CD4-positive, alpha-beta T cell treated with Interleukin-15 for 4 hours (primary cell): ENCODE results near the gene INTS11.

Experiments
- DNase-seq: peaks from one replicate; pipeline ENCODE4 v3.0.0-alpha.2; 2020; ENCODE audit warnings: low spot score

The INTS11 gene

DNA sequence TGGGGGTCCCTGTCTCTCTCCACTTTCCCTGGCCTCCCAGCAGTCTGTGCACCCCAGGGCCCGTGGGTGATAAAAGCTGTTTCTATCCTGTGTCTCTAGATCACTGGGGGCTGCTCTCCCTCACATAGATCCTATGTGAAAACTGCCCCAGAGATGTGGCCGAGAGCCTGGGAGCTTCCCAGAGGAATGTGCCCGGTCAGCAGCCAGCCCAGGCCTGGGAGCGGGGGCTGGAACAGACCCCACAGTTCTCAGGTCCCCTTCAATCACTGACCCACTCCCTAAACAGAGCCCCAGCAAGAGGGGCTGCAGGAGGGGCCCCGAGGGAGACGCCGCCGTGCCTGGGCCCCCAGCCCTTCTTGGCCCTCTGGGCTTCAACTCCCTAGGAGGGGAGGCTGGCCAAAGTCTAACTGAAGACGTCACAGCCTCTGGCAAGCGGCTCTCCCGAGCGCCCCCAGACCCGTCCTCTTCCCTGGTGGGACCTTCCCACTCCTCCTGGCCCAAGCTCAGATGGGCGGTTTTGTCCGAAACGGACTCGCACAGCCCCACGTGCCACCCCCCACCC lies 33.5 kb upstream of the INTS11 start:
- no peak for DNase-seq

DNA sequence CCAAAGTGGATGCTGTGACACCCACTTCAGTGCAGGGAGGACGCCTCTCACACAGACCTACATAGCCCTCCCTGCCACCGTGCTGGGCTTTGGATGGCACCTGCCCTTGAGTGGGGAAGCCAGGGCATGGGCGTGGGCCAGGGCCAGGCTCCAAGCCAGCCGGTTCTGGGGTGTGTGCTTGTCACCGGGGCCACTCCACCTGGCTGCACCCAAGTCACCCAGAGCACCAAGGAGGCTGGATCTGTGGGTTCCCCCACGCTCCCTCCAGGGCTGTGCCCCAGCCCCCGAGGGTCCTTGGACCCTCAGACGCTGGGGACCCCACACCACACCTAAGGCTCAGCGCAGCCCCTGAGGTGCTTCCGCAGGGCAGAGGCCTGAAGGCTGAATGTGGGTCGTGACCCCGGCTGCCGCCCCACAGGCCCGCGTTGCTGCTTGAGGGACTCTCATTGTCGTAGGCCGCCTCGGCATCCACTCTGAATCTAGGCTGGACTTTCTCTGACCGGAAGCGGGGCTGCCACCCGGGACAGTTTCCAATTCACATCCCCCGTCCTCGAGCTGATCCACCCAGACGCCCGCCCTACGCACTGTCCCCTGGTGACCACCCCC lies 32.4 kb upstream of the INTS11 start:
- no peak for DNase-seq

DNA sequence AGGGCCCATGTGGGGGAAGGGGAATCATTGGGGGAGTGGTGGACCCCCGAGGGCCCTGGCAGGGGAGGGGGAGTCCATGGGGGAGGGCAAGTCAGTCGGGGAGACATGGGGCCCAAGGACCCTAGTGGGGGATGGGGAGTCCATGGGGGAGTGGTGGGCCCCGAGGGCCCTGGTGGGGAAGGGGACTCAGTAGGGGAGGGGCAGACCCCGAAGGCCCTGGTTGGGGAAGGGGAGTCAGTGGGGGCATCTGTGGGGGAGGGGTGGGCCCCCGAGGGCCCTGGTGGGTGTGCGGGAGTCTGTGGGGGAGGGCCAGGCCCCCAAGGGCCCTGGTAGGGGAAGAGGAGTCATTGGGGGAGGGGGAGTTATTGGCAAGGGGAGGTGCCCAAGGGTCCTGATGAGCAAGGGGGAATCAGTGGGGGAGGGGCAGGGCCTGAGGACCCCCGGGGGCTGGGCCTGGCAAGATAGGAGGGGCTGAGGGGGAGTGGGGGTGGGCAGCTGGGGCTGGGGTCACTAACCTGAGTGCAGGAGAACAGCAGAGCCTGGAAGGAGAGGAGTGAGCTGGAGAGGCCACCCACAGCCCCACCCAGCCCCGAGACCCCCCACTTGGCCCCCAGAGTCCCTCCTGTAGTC lies 31.8 kb upstream of the INTS11 start:
- DNase-seq, result no peak

DNA sequence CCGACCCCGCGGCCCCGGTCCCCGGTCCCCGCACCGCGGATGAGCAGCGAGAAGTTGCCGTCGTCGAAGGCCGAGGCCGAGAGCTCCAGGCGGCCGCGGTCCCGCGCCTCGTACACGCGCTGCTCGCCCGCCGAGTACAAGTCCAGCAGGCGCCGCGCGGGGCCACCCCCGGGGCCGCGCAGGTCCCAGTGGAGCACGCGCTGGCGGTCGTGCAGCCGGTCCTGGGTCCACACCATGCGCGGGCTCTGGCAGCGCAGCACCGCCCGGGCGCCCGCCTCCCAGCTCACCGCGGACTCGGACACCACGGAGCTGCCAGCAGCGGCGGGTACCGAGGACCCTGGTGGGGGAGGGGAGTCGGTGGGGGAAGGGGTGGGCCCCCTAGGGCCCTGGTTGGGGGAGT lies 31.0 kb upstream of the INTS11 start:
- DNase-seq, result no peak

DNA sequence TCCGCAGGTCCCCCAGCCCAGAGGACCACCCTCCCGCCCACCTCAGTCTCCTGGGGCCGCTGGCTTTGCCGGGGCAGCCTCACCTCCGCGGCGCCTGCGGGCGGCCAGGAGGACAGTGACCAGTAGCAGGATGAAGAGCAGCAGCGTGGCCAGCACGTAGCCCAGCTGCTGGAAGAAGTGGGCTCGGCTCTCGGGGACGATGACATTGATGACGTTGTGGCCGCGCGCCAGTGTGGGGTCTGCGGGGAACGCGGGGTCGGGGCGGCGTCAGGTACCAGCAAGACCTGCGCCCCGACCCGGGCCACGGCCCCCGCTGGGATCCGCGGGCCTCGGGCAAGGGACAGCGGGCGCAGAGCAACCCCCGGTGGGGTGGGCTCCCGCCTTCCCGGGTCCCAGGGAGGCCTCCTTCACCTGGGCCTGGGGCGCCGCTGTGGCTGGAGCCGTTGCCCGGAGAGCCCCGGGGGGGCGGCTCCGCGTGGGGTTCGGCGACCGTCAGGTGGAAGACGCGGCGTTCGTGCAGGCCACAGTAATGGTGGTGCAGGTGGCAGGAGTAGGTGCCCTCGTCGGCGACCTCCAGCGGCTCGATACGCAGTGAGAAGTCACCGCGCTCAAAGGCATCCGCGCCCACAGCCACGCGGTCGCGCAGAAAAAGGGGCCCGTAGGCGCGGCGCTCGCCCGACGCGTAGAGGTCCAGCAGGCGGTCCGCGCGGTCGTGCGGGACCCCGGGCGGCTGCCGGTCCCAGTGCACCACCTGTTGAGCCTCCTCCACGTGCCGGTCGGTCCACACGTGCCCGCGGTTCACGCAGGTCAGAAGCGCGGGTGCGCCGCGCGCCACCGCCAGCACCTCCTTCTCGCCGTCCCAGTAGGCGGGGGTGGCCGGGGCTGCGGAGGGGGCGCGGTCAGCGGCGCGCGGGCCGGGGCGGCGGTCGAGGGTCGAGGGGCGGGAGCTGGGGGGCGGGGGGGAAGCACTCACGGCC lies 30.1 kb upstream of the INTS11 start:
- DNase-seq, result no peak

DNA sequence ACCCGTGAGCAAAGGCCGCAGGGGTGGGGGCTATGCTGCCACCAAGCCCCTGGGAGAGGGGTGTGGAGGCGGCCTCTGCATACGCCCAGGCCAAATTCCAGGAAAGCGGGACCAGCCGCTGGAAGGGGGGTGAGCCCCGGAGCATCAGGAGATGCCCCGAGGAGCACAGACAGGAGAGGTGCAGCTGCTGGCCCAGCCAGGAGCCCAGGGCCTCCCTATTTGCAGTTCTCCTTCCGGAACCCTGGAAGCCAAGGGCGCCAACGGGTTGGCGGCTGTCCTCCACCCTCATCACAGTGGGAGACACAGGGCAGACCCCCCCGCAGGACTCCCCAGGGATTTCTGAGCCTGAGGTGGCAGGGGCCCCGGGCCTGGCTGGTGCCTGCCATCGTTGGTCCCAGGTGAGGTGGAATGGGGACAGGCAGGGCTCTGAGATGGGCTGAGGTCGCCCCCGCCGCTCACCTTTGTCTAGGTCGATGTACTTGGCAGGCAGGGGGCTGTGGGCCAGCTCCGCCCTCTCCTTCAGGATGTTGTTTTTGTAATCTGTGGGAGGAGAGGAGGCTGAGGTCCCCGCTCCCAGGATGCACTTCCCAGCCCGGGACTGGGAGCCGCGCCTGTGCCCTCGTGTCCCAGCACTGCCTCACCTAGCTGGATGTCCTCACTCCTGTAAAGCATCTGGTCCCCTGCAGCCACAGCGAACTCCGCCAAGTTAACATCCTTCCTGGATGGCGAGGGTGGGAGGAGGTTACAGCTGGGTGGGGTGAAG lies 29.1 kb upstream of the INTS11 start:
- no peak for DNase-seq

DNA sequence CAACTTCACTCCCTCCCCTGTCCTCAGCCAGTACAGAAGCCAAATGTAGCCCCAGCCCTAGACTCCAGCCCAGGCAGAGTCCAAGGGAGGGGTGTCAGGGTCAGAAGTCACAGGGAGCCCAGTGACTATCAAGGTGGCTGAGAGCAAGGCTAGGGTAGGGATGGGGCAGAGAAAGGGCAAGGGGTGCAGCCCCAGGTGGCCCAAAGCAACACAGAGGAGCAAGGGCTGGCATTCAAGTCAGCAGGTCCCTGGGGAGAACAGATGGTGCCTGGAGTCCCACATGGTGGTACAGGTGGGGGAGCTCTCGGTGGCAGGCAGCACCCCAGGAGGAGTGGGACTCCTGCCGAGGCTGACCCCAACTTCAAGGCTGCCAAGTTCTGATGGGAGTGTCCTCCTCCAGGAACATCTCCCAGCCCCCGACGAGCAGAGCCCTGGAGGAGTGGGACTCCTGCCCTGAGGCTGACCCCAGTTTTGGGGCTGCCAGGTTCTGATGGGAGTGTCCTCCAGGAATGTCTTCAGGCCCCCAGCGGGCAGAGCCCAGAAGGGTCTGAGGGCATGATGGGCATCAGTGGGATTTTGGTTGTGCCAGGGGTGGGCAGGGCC lies 28.4 kb upstream of the INTS11 start:
- no peak for DNase-seq

DNA sequence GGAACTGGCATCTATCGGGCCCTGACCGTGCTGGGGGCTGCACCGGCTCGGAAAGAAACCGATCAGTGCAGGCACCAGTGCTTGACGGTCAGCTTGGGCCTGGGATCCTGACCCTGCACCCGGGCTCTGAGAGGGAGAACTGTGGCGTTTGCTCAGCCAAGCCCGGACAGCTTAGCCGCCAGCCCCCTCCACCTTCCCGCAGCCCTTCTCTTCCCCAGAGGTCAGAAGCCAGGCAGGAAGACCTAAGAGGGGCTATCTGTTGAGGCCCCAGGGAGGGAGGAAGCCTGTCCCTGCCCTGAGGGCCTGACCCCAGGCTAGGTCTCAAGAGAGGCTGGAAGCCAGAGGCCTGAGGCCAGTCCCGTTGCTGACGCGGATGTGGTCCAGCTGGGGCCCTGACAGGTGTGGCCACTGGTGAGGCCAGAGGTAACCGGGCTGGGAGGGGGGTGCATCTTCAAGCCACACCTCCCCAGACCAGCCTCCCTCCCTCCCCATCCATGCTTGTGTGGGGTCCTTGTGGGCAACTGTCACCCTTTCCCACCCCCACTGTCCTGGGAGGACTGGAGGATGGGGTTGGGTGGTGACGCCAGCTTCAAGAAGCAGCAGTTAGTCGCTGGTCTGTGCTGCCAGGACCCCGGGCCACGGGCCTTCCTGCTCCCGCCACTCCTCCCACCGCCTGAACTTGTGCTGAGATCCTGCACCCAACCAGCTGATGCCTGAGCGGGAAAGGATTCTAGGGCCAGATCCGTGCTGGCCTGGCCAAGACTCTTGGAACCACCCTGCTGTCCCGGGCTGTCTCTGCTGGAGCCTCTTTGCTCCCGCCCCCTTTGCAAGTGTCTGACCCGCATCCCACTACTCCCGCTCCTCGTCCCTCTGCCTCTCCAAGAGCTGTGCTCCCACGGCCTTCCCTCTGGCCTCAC lies 27.3 kb upstream of the INTS11 start:
- no peak for DNase-seq

DNA sequence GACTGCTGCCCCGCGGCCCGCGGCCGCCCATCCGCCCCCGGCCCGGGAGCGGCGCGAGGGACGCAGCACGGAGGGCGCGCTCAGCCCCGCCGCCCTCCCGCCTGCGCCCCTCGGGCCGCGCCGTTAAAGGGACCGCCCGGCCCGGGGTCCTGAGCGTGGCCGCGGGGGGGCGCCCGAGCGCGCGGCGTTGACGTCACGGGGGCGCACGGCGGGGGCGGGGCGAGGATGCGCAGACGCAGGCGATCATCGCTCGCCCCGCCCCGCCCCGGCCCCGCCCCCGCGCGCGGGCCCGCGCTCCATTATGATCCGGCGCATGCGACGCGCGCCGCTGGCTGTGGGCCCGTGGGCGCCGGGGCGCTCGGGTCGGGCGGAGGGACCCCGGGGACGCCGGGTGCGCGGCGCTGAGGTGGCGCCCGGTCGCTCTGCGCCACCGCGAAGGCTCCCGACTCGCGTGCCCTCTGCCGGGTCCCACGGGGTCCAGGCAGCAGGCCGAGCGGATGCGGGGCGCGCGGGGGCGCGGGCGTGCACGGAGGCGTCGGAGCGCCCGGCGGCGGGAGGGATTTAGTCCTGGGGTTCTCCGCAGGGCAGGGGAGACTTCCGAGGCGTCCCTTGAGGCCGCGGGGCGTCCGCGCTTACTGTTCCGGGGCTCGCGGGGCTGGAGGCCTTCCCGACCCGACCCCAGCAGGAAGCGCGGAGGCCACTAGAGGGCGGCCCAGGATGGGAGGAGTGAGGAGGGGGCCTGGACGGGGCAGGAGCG lies 25.0 kb upstream of the INTS11 start, which contains the start of gene DVL1:
TSS of gene DVL1 (minus strand) at position 163 of the 757 bp plus-strand sequence. CDS start 353 bp downstream, outside the sequence.
- peak; percentile 67 for DNase-seq

DNA sequence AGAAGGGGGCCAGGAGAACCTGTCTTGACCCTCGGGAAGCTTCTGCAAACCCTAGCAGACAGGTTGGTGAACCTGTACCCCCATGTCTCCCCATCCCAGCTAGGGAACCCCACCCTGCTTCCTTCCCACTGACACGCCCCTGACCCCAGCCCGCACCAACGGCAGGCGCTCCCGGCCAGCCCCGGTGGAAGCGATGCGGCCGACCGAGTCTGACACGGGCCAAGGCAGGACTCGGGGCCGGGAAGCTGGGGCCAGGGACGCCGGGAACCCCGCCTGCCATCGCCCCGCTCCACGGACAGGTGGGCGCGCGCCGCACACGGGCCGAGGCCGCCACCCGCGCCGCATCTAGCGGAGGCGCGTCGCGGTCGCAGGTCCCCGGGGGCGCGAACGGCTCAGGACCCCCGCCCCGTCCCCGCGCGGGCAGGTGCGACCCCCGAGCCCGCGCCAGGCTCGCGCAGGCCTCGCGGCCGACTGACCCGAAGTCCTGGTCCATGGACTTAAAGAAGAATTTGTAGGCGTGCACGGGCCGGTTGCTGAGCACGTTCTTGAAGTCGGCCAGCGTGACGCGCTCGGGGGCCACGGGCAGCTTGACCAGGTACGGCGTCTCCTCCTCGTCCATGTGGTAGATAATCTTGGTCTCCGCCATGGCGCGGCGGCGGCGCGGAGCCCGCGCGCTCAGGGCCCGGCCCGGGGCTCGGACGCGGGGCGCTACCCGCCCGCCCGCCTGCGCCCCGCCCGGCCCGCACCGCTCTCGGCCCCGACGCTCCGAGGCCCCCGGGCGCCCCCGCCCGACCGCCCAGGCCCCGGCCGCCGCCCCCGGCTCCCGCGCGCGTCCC lies 24.2 kb upstream of the INTS11 start:
- DNase-seq, result no peak

DNA sequence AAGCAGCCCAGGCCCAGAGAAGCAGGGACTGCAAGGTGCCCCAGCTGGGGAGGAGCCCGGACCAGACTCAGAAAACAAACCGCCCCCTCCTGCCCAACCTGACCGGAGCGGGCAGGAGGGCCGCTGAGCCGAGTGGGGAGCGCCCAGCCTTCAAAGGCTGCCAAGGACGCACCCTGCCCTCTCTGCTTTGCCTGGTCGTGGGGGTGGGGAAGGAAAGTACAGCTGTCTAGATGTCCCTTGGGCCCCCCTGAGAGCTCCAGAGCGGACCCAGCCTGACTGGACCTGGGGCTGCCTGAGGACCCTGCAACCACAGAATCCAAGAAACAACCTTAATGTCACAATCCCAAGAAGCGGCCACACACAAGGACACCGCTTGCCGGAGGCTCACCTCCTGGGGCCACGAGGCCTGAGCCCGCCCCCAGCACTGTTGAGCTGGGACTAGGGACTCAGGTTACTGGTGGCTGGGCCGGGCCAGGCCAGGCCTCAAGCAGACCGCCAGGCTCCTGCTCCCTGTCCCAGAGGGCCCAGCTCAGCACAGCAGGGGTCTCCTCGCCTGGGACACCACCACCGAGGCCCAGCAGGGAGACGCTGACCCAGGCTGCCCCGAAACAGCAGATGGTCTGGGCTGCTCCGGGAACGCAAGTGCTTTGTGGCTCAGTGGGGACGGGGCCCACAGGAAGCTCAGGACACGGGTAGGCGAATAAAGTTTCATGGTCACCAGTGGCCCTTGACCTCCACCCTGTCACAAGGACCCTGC lies 23.4 kb upstream of the INTS11 start:
- DNase-seq, result no peak

DNA sequence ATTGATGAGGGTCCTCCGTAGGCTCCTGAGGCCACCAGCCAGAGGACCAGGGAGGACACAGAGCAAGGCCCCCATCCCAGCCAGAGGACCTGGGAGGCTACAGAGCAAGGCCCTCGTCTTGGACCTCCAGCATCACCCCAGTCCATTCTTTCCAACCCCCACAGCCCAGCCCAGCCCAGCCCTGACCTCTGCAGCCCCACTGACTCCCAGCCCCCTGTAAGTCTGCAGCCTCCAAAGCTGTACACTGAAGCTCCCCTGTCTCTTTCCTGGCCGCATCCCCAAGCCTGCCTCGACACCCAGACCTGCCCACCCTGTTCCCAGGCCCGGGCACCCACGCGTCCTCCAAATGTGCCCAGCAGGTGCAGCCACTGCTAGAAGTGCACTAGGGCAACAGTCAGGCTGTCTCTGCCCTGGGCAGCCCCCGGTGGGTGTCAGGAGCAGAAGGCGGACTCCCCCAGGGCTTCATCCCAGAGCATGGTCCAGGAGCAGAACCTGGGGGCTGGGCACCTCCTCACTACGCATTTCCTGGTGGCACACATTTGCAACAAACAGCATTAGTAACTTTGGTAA lies 22.7 kb upstream of the INTS11 start:
- DNase-seq, result no peak

DNA sequence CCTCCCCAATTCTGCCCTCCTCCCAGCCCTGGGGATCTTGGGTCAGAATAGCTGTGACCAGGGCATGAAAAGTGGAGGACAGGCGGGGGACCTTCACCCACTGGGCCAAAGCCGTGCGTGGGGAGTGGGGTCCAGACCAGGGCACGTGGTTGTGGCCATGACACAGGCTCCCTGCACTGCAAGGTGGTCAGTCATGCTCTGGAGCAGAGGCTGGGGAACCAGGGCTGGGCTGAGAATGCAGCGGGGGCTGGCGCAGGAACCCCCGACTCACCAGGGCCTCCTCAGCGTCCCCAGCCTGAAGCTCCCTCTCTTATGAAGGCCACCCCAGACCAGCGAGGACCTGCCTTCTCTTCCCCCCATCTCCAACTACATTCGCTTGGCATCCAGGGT lies 22.0 kb upstream of the INTS11 start:
- DNase-seq, result no peak

DNA sequence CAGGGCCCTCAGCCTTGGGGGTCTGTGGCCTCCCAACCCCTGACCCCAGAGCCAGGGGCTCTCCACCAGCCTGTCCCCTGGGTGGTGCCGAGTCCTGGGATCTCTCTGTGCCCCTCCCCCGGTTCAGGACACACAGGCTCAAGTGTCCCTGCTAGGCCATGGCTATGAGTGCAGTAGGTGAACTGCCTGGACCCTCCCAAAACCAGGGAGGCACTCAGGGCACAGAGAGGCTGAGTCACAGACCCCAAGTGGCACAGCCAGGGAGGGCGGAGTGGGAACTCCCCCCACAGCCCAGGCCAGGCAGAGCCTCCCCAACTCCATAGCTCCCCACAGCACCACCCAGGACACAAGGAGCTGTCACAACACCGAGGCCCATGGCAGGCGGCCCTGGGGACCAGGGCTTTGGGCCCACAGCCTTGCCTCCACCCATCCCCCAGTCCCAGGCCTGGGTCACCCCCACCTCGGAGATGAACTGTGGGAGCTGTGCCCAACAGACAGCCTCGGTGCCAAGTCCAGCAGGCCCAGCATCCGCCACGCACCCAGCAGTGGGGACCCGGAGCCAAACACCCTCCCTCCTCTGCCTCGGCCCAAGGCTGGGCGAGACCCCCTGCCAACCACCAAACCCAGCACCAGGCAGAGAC lies 21.5 kb upstream of the INTS11 start:
- DNase-seq, result no peak

DNA sequence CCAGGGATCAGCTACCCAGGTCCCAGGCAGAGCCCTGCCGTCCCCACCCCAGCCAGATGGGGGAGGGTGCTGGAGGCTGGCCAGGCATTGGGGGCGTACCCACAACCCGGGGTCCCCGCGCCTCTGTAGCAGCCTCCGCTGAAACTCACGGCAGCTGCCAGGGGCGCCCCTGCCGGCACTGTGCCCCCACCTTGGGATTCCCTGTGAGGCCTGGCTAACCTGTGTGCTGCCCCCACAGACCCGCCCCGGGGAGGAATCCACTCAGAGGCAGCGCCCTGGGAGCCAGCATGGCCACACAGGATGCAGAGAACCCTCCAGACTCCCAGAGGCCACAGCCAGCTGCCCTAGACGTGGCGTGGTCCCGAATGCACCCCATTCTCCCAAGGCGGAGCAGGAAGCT lies 20.9 kb upstream of the INTS11 start:
- DNase-seq, result no peak

DNA sequence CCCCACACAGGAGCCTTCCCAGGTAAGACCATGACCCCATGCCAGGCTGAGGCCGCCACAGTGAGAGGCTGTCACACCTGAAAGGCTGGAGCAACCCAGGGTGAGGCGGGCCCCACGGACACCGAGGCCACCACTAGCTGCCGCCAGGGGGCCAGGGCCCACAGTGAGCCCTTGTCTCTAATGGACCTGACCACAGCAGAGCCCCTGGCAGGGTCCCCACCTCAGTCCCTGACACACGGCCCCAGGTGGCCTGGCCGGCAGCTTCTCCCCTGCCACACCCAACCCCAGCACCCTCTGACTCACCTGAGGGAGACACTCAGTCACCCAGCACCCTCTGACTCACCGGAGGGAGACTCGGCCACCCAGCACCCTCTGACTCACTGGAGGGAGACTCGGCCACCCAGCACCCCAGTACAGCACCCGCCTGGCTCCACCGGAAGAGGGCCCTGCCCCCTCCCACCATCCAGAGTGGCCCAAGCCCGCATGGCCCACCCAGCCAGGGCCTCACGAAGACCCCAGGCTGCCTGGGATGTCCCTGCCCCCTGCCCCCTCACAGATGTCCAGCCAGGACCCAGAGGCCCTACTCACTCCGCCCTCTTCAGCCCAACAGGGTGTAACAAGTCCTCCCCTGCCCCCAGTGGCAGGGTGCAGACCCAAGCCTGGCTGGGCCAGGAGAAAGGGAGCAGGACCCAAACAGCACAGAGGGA lies 20.3 kb upstream of the INTS11 start:
- peak; percentile 70 for DNase-seq
